Measurements from ENCODE around the gene SNX10.

- TF ChIP-seq CTCF (IDR thresholded peaks at IDR 0.05; ENCODE audit: low read length) (no peak), EZH2 (IDR thresholded peaks at IDR 0.05; ENCODE audit: borderline replicate concordance, low read length) (no peak)
Measured at GRCh38 chr7:26374647-26375373, 83.1 kb downstream of the SNX10 start.

All from OCI-LY1 (cell line).